T-helper 22 cell (primary cell): Measurements from ENCODE around the gene NAA20.
"Not testable (repeated sequence)": the region's sequence is repeated elsewhere in the genome, so short reads cannot be mapped to it uniquely, and the experiment has no call there.

Experiments used
- DNase-seq: peaks from one replicate; pipeline ENCODE4 v3.0.0-alpha.2; 2020; ENCODE audit warnings: low read depth

NAA20 gene

DNA sequence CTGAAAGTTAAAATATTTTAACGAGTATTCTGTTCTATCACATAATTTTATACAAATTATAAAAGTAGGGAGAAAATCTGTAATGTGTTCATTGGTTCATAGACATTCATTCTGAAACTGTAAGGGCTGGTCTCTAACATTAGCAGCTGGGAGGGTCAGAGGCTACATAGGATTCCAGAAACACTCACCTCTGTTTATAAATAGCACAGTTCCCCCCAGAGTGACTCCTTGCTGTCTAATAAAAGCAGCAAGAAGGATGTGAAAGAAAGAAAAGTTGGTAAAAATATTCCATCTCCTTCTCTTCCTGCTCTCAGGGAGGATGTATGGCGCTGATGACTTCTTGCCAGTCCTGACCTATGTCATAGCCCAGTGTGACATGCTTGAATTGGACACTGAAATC lies 25.3 kb upstream of the NAA20 start:
- no peak for DNase-seq

DNA sequence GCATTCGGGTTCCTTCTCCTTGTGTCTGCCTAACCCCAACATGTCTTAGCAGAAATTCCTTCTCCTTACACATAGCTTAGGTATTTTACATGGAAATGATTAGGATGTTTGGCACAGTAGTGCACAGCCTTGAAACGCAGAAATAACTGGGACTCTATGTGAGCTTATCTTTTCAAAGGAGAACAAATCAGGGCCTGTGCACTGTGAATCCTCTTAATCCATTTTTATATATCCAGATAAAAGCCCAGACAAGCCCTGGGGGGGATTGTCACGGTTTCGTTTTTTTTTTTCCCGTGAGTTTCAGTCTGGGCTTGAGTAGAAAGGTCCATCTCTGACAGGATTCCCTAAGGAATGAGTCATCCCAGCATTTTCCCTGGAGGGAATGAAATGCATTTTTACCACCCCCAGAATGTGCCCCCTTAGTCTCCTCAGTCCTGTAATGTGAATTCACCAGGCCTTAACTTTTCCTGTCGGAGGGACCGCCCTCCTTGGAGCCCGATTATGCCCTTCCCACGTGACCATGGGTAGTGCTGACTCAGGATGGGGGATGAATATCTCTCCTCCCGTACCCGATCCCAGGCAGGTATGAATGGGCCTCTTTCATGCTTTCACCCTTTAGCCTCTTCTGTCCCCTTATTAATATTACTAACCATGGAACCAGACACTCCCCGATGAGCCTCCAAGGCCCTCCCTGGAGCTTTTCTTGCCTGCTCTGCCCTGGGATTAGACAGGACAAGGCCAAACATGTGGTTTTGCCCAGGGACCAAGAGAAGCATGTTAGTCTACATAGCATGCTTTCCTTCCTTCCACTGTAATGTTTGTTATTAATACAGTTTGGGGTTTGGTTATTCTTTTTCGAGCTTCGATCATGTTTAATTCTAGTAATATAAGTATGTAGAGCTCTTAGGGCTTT lies 23.9 kb upstream of the NAA20 start:
- DNase-seq: no peak

DNA sequence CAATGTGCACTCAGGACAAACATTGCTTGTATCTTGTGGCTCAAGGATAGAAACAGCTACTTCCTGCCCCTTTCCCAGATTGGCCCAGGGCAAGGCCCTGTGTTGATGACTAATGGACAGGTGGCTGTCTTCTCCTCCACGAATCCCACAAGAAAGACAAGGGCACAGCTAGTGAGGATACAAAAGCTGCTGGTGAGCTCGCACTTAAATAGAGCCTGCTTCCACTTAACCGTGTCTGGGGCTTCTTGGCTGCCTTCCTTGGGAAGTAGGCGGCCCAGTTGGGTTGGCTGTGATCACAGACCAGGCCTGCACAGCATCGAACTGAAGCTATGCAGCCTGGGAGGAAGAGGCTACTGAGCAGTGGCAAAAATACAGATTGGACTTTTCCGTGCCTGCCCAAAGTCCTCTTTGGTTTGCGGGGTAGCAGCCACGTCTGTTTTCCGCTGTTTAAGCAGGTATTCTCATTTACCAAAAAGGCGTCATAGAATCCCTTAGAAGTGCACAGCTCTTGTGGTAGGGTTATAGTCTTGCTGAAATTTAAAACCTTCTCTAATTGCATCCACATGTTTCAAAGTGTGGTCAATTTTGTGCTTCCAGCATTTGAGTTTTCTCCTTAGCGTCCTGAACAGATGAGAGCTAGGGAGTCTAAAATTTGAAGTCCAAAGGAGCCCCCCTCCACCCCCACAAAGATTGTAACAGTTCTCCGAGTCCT lies 23.0 kb upstream of the NAA20 start:
- DNase-seq: no peak

DNA sequence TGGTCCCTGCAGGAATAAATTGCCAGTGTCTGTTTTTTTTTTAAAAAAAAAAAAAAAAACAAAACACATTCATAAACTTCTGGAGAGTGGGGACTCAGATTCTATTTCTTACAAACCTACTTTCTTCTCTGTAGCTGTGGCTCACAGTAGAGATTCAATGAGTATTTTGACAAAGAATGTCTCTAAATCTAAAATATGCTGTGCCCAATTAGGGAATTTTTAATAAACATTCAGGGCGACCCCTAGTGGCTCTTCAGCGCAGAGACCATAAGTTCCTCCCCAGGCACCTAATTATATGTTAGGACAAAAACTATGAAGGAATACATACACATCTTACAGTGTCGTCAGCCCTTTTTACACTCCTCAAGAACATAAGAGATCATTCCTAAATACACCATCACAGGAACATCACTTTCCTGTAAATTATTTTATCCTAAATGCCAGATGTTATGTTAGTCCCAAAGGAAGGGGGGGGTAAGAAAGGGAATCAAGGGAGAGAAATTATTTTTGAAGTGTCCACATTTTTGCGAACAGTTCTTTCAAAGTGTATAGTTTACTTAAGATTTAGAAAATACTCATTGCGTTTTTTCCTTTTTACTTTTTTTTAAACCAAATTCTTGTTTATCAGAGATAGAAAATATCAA lies 21.8 kb upstream of the NAA20 start:
- no peak for DNase-seq

DNA sequence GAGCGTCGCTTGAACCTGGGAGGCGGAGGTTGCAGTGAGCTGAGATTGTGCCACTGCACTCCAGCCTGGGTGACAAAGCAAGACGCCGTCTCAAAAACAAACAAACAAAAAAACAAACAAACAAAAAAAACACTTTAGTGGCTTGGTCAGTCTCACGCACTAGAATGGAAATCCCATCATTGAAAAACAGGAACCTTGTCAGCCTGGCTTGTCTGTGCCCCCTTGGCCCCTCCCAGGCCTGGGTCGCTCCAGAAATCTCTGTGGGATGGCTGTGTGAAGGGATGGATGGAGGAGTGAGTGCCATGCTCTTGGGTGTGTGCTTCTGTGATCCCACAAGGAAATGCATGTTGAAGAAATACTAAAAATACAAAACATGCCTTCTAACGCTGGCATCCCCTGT lies 20.9 kb upstream of the NAA20 start:
- DNase-seq: no peak

DNA sequence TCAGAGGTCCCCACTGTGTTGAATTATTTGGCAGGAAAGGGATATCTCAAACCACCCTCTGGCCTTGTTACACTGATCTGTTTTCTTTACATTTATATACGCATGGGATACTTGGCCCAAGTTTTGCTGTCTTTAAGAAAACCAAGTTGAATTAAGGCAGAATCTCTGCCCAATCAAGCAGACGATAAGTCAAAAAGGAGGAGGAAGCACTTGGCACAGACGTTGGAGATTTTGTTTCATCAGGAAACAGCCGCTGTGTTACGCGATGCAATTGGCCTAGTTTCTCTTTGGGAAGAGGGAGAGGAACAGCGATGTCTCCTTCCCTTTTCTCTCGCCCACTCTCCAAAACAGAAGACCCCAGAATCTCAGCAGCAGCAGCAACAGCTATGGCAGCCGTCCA lies 20.2 kb upstream of the NAA20 start:
- DNase-seq: no peak

DNA sequence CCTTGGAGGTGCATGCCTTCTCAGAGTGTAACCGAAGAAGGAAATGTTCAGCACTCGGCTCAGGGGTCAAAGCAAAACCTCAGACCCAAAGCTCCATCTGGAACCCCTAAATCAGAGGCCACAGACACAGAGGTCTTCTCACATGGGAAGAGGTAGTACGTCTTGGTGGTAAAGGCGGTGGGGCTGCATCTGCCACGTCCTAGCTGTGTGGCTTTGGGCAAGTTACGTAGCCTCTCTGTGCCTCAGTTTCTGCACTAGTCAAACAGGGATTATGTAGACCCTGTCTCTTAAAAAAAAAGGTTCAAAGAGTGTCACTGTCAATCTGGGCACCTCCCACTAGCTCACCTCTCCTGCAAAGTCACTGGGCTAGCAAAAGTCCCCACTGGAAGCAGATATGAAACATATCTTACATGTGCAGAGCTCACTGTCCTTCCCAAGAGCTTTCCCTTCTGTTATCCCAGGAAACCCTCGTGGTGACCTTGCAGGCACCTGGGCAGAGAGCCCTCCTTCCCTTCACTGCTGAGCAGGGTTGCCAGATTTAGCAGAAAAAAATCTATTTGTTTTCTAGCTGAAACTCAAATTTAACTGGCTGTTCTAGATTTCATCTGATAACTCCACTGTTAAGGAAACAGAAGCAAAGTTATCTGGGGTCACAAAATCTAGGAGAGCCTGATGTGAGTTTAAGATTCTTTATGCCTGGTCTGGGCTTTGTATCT lies 18.0 kb upstream of the NAA20 start:
- no peak for DNase-seq

DNA sequence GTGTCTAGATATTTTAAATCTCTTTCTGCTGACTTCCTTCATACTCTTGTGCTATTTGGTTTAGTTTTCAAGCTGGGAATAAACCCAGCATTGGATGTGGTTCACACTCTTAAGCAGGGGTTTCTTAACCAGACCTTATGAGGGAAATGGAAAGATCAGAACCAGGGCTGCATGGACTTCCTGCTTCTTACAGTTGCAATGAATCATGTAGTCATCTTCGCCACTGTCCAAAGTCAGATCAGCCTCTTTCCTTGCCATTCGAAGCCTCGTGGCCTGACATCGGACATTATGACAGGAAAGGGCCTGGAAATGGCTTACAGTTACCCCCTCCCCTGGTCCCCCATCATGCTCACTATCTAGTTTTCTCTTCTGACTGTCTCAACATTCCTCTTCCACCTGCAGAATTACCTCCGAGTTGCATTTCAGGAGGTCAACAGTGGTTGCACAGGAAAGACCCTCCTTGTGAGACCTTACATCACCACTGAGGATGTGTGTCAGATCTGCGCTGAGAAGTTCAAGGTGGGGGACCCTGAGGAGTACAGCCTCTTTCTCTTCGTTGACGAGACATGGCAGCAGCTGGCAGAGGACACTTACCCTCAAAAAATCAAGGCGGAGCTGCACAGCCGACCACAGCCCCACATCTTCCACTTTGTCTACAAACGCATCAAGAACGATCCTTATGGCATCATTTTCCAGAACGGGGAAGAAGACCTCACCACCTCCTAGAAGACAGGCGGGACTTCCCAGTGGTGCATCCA lies 16.8 kb upstream of the NAA20 start:
- no peak for DNase-seq

DNA sequence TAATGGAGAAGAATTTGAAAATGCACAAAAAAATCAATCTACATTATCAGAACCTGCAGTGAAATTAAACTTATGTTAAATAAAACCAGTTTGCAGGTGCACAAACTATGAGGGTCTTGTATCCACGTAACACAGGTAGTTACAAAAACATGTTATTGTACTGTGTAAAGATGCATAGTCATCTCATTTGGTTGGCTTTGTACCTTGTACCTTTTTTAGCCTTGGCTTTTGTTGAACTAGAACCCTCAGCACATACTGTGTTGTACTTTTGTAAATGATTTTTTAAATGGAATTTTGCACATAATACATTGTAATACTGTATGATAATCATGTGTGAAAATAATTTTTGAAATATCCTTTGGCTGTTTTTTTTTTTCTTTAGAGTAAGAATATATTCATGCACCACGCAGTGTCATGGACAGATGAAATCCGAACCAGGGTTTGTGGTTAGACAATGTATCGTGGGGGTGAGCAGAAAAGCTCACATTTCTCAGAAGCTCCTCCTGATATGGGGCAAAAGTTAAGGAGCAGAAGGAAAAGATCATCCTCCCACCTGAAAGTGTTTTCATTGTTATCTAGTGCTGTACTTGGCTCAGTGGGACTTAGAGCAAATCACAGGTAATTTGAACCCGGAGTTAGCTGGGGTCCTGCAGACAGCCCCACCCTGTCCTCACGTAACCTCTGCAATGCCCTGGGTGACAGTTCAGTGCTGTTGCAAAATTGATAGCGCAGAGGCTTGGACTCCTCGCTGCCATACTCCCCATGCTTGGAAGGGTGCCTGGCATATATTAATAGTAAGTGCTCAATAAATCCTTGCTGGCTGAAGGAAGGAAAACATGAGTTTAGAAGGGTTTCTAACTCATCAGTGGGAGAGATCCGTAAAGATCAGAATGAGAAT lies 14.8 kb upstream of the NAA20 start:
- DNase-seq: no peak

DNA sequence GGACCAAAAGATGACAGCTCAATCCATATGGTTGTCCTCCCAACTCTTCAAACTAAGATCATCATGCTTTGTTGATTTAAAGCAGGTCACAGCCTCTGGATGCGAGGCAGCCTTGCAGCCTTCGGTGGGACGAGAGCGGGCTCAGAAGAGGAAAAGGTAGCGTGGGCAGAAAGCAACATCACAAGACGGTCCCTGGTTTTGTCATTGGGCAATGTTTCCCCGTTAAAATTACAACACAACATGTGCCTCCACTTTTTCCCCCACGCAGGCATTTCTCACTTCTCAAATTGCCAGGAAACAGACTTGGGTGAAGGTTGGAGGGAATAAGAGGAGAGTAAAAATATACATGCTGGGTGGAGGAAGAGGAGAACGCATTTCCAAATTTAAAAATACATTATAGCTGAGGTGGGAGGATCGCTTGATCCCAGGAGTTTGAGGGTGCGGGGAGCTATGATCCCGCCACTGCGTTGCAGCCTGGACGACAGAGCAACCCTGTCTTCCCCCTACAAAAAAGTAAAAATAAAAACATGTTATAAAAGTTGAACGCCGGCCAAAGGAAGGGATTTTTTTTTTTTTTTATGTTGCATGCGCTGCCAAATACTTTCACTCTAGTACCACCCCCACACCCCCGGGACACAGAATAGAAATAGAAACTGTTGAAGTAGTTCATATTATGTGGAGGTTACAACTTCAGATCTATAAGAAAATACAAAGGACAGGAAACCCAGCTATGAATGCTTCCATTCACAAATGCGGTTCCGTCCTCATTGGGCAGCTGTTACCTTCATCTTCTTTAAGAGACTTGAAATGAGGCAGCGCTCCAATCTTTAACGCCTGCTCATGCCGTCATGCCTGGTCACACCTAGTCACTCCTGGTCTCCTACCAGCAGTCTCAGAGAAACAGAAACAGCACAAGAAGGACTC lies 13.9 kb upstream of the NAA20 start:
- no peak for DNase-seq

DNA sequence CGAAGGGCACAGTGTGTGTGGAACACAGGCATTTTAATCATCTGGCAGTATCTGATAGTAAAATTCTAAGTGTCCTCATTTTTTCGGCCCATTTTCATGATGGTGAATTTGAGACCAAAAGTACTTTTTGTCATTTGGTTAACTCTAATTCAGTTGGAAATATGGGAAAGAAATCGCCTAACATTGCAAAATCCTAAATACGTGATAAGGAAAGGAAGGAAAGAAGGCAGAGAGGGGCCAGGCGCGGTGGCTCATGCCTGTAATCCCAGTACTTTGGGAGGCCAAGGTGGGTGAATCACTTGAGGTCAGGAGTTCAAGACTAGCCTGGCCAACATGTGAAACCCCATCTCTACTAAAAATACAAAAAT lies 13.2 kb upstream of the NAA20 start:
- not testable (repeated sequence) for DNase-seq

DNA sequence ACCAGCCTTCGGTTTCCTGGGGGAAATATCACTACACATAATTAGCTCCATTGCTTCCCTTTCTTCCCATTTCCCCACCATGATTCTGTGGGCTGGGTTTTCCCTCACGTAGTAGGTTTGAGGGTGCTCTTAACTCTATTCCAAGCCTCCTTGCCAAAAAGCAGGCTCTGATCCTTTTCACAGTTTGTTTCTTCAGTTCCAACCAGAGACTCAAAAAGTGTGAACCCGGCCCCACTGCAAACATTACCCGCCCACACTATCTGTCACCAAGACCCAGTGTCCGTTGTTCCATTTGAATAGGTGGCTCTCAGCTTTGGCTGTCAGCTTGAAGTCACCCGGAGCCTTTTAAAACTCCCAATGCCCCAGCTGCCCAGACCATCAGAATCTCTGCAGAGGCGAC lies 11.8 kb upstream of the NAA20 start:
- DNase-seq: no peak

DNA sequence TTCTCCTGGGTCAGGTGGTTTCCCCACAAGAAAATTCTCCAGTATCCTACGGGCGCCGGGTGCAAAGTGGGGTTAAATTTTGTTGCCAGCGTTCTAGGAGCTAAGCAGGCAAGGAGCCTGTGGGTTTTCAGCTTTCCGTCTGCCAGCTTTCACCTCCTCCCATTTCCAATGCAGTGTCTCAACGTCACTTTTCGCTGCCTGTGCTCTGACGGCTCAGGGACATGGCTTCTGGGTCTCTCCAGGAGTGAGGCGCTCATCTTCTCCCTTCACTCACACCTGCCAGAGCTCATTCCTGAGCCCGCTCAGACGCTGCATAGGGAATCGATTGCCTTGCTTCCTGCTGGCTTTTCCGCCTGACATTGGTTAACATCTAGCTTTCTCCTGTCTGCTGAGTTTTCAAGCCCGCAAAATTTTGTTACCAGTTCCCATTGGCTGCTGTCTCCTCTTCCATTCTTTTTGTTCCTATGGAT lies 7.3 kb upstream of the NAA20 start:
- no peak for DNase-seq

DNA sequence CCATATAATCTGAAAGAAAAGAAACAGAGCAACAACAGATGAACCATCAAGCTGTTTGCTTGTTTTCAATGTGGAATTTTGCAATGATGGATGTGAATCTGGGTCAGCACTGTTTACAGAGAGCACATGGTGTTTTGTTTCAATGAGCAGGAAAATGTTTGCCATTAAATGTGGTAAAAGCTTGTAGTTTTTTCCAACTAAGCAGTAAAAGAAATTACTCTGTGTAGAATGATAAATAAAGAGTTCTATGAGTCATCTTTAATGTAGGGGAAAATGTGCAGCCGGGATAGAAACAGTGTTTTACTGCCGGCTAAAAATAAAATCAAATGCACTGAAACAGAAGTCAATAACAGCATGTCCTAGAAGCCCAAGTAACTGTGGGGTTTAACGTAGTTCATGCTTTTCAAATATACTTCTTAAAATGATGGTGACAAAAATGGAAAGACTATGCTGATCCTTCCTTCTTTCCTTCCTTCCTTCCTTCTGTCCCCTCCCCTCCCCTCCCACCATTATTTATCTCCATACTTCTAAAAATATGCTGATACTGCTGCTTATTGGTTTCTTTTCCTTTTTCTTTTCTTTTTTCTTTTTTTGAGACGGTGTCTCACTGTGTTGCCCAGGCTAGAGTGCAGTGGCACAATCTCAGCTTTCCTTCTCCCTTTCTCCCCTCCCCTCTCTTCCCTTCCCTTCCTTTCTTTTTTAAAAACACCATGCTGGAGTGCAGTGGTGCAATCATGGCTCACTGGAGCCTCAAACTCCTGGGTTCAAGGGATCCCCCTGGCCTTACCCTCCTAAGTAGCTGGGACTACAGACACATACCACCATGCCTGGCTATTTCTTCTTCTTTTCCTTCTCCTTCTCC lies 6.3 kb upstream of the NAA20 start:
- no peak for DNase-seq

DNA sequence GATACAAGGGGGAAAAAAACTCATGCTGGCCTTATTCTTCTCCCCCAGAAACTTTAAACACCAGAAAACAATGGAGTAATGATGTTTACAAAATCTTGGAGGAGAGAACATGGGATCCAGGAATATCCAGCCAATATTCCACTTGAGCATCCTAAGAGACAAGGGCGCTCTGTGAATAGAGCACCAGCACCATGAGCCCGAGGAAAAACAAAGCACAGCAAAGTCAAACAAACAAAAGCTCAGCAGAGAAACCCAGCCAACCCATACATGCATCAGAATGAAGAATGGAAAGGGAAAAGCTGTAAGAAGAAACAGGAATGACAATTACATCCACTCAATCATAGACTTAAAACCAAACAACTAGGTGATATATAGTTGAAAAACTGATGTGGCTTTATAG lies 4.6 kb upstream of the NAA20 start:
- DNase-seq: no peak

DNA sequence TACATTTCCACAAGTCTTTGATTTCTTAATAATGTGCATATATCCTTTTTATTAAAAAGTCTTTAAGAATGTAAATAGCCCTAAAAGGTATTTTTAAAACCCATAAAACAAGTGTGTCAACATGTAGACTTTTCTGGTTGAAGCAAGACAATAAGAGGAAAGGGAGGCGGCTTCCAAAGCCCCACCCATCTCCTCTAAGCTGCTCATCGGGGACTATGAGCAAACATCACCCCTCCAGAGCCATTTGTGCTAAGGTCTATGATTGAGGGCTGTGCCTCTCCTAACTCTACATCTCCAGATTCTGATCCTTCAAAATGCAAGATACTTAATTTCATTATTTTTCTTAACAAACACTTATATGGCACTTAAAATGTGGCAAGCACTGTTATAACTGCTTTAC lies 2.5 kb upstream of the NAA20 start:
- DNase-seq: no peak

DNA sequence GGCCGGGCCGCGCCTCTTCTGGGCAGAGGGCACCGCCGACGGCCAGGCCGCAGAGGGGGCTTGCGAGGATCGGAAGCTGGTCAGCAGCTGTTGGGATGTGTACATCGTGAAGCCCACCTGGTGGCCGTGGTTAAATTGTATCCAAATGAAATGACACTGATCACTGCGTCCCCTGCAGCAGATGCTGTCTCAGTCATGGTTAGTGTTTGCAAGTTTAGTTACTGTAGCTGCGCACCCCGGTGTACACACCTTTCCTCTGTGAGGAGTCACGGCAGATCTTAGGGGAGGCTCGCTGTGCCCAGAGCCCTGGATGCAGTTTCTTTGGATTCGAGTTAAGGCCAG lies 653 bp downstream of the NAA20 start:
- no peak for DNase-seq

DNA sequence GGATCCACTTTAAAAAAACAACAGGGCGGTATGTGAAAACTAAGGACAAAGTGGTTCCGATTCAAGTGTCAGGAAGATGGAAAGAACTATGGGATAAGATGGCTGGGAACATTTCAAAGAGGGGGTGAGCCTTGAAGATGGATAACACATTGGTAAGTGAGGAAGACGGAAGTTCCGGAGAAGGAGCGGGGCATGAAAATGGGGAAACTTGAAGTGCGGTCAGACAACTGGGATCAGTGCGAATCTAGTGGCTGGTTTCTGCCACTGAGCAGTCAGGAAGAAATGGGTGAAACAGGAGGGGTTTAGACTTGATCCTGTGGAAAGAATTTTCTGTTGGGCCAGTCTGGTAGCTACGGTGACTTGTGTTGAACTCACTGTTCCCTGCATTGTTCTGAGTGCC lies 1.2 kb downstream of the NAA20 start:
- no peak for DNase-seq

DNA sequence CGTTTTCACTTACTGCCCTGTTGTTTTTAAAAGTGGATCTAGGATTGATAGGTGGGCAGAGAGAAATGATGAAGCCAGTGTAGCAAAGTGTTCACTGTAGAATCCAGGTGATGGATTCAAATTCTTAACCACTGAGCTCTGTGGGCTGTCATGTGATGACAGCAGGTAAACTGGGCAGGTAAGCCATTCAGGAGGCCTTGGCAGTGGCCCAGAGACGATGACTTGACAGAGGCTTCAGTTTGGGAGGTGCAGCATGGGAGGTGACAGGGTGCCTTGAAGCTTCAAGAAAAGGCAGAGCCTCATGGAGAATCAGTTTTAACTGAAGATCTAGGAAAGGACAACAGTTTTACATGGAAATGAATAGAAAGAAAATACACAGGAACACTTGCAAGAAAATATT lies 2.0 kb downstream of the NAA20 start:
- DNase-seq: no peak
